Natural killer cell (primary cell): ENCODE measurements around the gene ITGAX. TPM values are rescaled to one million over a fixed set of nuclear protein-coding genes. Genes with fewer than 3 reads are reported as not detected.

Source experiments
- ATAC-seq, 3 donors: fragments of 150-1000 bp in 2 of 3; fragments of 200-7000 bp in 1 of 3; cut with Tn5 transposase; 1 replicate in 1 of 3; 2 replicates in 2 of 3; pipeline ENCODE4 v1.10.0; 2021; ENCODE audit warnings: mild to moderate bottlenecking in 2 of 3, moderate library complexity in 2 of 3
- DNase-seq, 2 donors: peaks; one replicate each; pipeline versions ENCODE4 v3.0.0 to v3.0.0-alpha.2; 2013 to 2021; ENCODE audit warnings: mixed read lengths in 1 of 2
- H3K27ac ChIP-seq: one replicate; pipeline ENCODE4 v1.5.1; 2013; ENCODE audit warnings: mild to moderate bottlenecking, low read length
- H3K27me3 ChIP-seq: one replicate; pipeline ENCODE4 v1.6.1; 2013; ENCODE audit warnings: low read length; ENCODE audit not compliant: control insufficient read depth, insufficient read depth
- H3K36me3 ChIP-seq: one replicate; pipeline ENCODE4 v1.6.1; 2013; ENCODE audit warnings: low read length; ENCODE audit not compliant: control insufficient read depth, insufficient read depth
- H3K4me1 ChIP-seq: one replicate; pipeline ENCODE4 v1.6.1; 2013; ENCODE audit warnings: low read length; ENCODE audit not compliant: control insufficient read depth, insufficient read depth
- H3K4me3 ChIP-seq: one replicate; pipeline ENCODE4 v1.5.1; 2013; ENCODE audit warnings: low read length
- H3K9me3 ChIP-seq: one replicate; pipeline ENCODE4 v1.6.1; 2013; ENCODE audit warnings: low read length; ENCODE audit not compliant: control insufficient read depth, insufficient read depth
- H3K27ac Mint-ChIP-seq, 2 donors: one replicate each; pipeline ENCODE4 v1.8.0; 2022; ENCODE audit warnings: mild to moderate bottlenecking in 2 of 2, mixed read lengths in 2 of 2, moderate library complexity in 1 of 2
- H3K27me3 Mint-ChIP-seq, 2 donors: one replicate each; pipeline ENCODE4 v1.8.0; 2022; ENCODE audit warnings: low read depth in 2 of 2, mixed read lengths in 2 of 2
- H3K36me3 Mint-ChIP-seq: one replicate; pipeline ENCODE4 v1.8.0; 2022; ENCODE audit warnings: mixed read lengths
- H3K4me1 Mint-ChIP-seq, 2 donors: one replicate each; pipeline ENCODE4 v1.8.0; 2022; ENCODE audit warnings: mixed read lengths in 2 of 2
- H3K4me3 Mint-ChIP-seq: one replicate; pipeline ENCODE4 v1.8.0; 2022; ENCODE audit warnings: mild to moderate bottlenecking, moderate library complexity, mixed read lengths
- H3K9me3 Mint-ChIP-seq, 2 donors: one replicate each; pipeline ENCODE4 v1.8.0; 2022; ENCODE audit warnings: mixed read lengths in 2 of 2
- WGBS: methylation state at CpG from one replicate; pipeline ENCODE4 v1.1.7; 2013; ENCODE audit warnings: missing lambda C conversion rate; ENCODE audit not compliant: insufficient coverage; 5-methylcytosine and 5-hydroxymethylcytosine counted together
- intact Hi-C: fragments of 100-400 bp; cut with micrococcal nuclease; formaldehyde crosslinking; loops from one replicate; pipeline ENCODE4 v1.14.2; 2022
- total RNA-seq, 4 donors: library from RNA; stranded (reverse); fragments of 120-200 nt in 1 of 4; gene quantifications; one replicate each; pipeline versions ENCODE4 v1.2.3 to v1.2.4, GENCODE V29; 2013 to 2022
- TF ChIP-seq, protein P1 (sequence below): fragments of 200-600 bp; IDR thresholded peaks from one replicate; pipeline ENCODE4 v1.8.0; 2022; ENCODE audit warnings: antibody characterized with exemption

Gene ITGAX
- total RNA-seq, 3 donors from 2014 or later (not counting 1 experiment from before 2014, with no cell fraction given): 224 to 249 (median 233) TPM

DNA sequence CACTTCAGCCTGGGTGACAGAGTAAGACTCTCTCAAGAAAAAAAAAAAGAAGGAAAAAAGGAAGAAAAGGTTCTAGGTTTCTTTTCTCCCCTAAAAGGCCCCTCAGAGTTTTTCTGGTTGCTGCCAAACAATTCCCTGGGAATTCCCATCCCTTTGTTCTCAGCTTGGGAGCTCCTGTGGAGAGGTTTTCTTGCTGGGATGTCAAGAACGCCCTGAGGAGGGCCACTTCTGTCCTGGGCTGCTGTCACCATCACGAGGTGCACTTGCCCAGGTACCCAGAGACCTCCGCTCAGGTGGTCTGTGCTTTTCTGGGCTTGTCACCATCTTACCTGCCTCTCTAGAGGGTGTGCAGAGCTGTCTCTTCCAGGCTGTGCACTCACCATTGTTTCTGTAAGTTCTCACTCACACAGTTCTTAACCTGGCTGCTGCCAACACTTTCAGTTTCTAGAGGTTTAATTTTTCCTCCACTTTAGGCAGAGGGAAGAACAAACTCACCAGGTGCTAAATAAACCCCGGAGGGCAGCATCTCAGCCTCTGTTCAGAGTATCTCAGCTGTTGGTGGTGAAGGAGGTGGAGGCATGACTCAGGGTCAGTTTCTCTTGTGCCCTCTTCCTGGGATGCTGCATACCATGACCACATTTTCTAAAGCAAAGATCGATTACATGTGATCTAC, 75.5 kb downstream of the ITGAX start:
- DNase-seq: no peak
- no peaks in the 10 kb centered on the region for H3K27me3 Mint-ChIP-seq

More for the DNA sequence above, 75.5 kb downstream of the ITGAX start:
- peak in 2 of 3 donors; percentile 18 to 19 for ATAC-seq
- intact Hi-C loops: loop anchor here (10.0 kb wide), 1 partner anchor 96 kb away; no protein-coding TSS in a partner anchor
- TF ChIP-seq, protein P1, sequence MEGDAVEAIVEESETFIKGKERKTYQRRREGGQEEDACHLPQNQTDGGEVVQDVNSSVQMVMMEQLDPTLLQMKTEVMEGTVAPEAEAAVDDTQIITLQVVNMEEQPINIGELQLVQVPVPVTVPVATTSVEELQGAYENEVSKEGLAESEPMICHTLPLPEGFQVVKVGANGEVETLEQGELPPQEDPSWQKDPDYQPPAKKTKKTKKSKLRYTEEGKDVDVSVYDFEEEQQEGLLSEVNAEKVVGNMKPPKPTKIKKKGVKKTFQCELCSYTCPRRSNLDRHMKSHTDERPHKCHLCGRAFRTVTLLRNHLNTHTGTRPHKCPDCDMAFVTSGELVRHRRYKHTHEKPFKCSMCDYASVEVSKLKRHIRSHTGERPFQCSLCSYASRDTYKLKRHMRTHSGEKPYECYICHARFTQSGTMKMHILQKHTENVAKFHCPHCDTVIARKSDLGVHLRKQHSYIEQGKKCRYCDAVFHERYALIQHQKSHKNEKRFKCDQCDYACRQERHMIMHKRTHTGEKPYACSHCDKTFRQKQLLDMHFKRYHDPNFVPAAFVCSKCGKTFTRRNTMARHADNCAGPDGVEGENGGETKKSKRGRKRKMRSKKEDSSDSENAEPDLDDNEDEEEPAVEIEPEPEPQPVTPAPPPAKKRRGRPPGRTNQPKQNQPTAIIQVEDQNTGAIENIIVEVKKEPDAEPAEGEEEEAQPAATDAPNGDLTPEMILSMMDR: no peak
- 58% methylated on average over 5 of the region's 5 CpGs for WGBS
- Histone ChIP-seq H3K27me3 (no peaks in the 10 kb centered on the region), H3K36me3 (no peaks in the 10 kb centered on the region), H3K4me1 (peaks cover 43% of the 10 kb centered on the region), H3K27ac (no peak overlapping the region), H3K9me3 (no peaks in the 10 kb centered on the region), H3K4me3 (no peak overlapping the region)
- Mint-ChIP-seq H3K36me3 (no peaks in the 10 kb centered on the region), H3K9me3 (no peaks in the 10 kb centered on the region), H3K27ac (peak overlapping the region in 1 of 2 donors; percentile 59), H3K4me3 (peak overlapping the region; percentile 13), H3K4me1 (peaks cover 26 to 37% of the 10 kb centered on the region in 2 donors)

Other genes starting within 250 kb of the ITGAX start
- 10 to 100 TPM in 2 of 3 donors, 1 to 10 TPM in 1; 9.9 to 16.3 (median 12.1) TPM for gene BCKDK, start 246.8 kb upstream of the ITGAX start, total RNA-seq
- gene KAT8, start 237.5 kb upstream of the ITGAX start, total RNA-seq: 100 to 1,000 TPM in 1 of 3 donors, 10 to 100 TPM in 2; 90.6 to 101 (median 93.4) TPM
- not detected for gene PRSS8, start 219.4 kb upstream of the ITGAX start, total RNA-seq
- gene PRSS36, start 205.1 kb upstream of the ITGAX start, total RNA-seq: 1 to 10 TPM; 2.1 to 3.5 (median 2.3) TPM
- 100 to 1,000 TPM; 872 to 934 (median 918) TPM for gene FUS, start 175.0 kb upstream of the ITGAX start, total RNA-seq
- gene PYCARD, start 152.4 kb upstream of the ITGAX start, total RNA-seq: 10 to 100 TPM; 29.7 to 38.1 (median 37.6) TPM
- under 1 TPM in 2 of 3 donors, not detected in 1; 0.05 to 0.07 TPM for gene TRIM72, start 141.1 kb upstream of the ITGAX start, total RNA-seq
- not detected for gene PYDC1, start 138.0 kb upstream of the ITGAX start, total RNA-seq
- 100 to 1,000 TPM; 370 to 545 (median 428) TPM for gene ITGAM, start 95.2 kb upstream of the ITGAX start, total RNA-seq
- gene ITGAD, start 38.2 kb downstream of the ITGAX start, total RNA-seq: 1 to 10 TPM; 1.0 to 2.9 (median 2.2) TPM
- not detected for gene COX6A2, start 73.2 kb downstream of the ITGAX start, total RNA-seq
- gene ZNF843, start 87.6 kb downstream of the ITGAX start, total RNA-seq: under 1 TPM; 0.14 to 0.50 (median 0.23) TPM
- gene ARMC5, start 104.3 kb downstream of the ITGAX start, total RNA-seq: 10 to 100 TPM; 10.4 to 22.8 (median 16.6) TPM
- 1 to 10 TPM in 1 of 3 donors, under 1 TPM in 2; 0.72 to 1.3 (median 0.78) TPM for gene TGFB1I1, start 117.0 kb downstream of the ITGAX start, total RNA-seq
- gene SLC5A2, start 127.9 kb downstream of the ITGAX start, total RNA-seq: under 1 TPM in 2 of 3 donors, not detected in 1; 0.20 to 0.96 TPM
- gene RUSF1, start 153.2 kb downstream of the ITGAX start, total RNA-seq: 10 to 100 TPM; 50.2 to 61.5 (median 51.9) TPM
- not detected for gene AHSP, start 172.7 kb downstream of the ITGAX start, total RNA-seq